Measurements from ENCODE around the gene POLR2L. TPM values are rescaled to one million over a fixed set of nuclear protein-coding genes. Genes with fewer than 3 reads are reported as not detected.

Gene POLR2L
- total RNA-seq, 1 donor from 2014 or later = 46.4 TPM

GRCh38 chr11:804599-804964 lies 37.7 kb downstream of the POLR2L start:
- Histone ChIP-seq H3K27me3 (ENCODE audit: control insufficient read depth in 3 of 3, insufficient read depth in 3 of 3, low read length in 3 of 3) (no peaks in the 10 kb centered on the region), H3K36me3 (ENCODE audit: control insufficient read depth in 3 of 3, insufficient read depth in 3 of 3, low read length in 3 of 3) (peaks cover 9 to 32% (median 17%) of the 10 kb centered on the region in 3 donors), H3K27ac (ENCODE audit: low read depth, low read length) (no peak overlapping the region), H3K9ac (ENCODE audit: low read depth in 1 of 3, low read length in 3 of 3) (peak overlapping the region; percentile 69 to 79 (median 72)), H3K4me3 (ENCODE audit: low read length in 3 of 3) (peak overlapping the region; percentile 68 to 74 (median 73)), H3K4me1 (ENCODE audit: control insufficient read depth in 3 of 3, insufficient read depth in 3 of 3, low read length in 3 of 3) (peaks cover 22 to 34% (median 24%) of the 10 kb centered on the region in 3 donors), H3K9me3 (ENCODE audit: control insufficient read depth in 3 of 3, low read length in 3 of 3) (no peaks in the 10 kb centered on the region)

GRCh38 chr11:803770-804598 lies 38.3 kb downstream of the POLR2L start:
- Histone ChIP-seq H3K27ac (ENCODE audit: low read depth, low read length) (no peak overlapping the region), H3K36me3 (ENCODE audit: control insufficient read depth in 3 of 3, insufficient read depth in 3 of 3, low read length in 3 of 3) (peaks cover 9 to 38% (median 17%) of the 10 kb centered on the region in 3 donors), H3K4me1 (ENCODE audit: control insufficient read depth in 3 of 3, insufficient read depth in 3 of 3, low read length in 3 of 3) (peaks cover 22 to 28% (median 24%) of the 10 kb centered on the region in 3 donors), H3K4me3 (ENCODE audit: low read length in 3 of 3) (peak overlapping the region; percentile 68 to 74 (median 73)), H3K9me3 (ENCODE audit: control insufficient read depth in 3 of 3, low read length in 3 of 3) (no peaks in the 10 kb centered on the region), H3K9ac (ENCODE audit: low read depth in 1 of 3, low read length in 3 of 3) (peak overlapping the region; percentile 69 to 79 (median 72)), H3K27me3 (ENCODE audit: control insufficient read depth in 3 of 3, insufficient read depth in 3 of 3, low read length in 3 of 3) (no peaks in the 10 kb centered on the region)

- Histone ChIP-seq H3K36me3 (ENCODE audit: control insufficient read depth in 3 of 3, insufficient read depth in 3 of 3, low read length in 3 of 3) (peaks cover 9 to 38% (median 17%) of the 10 kb centered on the region in 3 donors), H3K9ac (ENCODE audit: low read depth in 1 of 3, low read length in 3 of 3) (no peak overlapping the region), H3K9me3 (ENCODE audit: control insufficient read depth in 3 of 3, low read length in 3 of 3) (no peaks in the 10 kb centered on the region), H3K27ac (ENCODE audit: low read depth, low read length) (no peak overlapping the region), H3K4me1 (ENCODE audit: control insufficient read depth in 3 of 3, insufficient read depth in 3 of 3, low read length in 3 of 3) (peaks cover 17 to 24% (median 19%) of the 10 kb centered on the region in 3 donors), H3K27me3 (ENCODE audit: control insufficient read depth in 3 of 3, insufficient read depth in 3 of 3, low read length in 3 of 3) (no peaks in the 10 kb centered on the region), H3K4me3 (ENCODE audit: low read length in 3 of 3) (no peak overlapping the region)
Observed at GRCh38 chr11:803467-803742, 38.9 kb downstream of the POLR2L start.

GRCh38 chr11:802693-803466 lies 39.4 kb downstream of the POLR2L start:
- H3K9me3 ChIP-seq (ENCODE audit: control insufficient read depth in 3 of 3, low read length in 3 of 3) = no peaks in the 10 kb centered on the region

GRCh38 chr11:802018-802617 lies 40.2 kb downstream of the POLR2L start:
- no peaks in the 10 kb centered on the region for H3K9me3 ChIP-seq (ENCODE audit: control insufficient read depth in 3 of 3, low read length in 3 of 3)
- peaks cover 9 to 38% (median 17%) of the 10 kb centered on the region in 3 donors for H3K36me3 ChIP-seq (ENCODE audit: control insufficient read depth in 3 of 3, insufficient read depth in 3 of 3, low read length in 3 of 3)
- no peak overlapping the region for H3K4me3 ChIP-seq (ENCODE audit: low read length in 3 of 3)
- H3K27ac ChIP-seq (ENCODE audit: low read depth, low read length) = no peak overlapping the region
- H3K4me1 ChIP-seq (ENCODE audit: control insufficient read depth in 3 of 3, insufficient read depth in 3 of 3, low read length in 3 of 3) = peaks cover 22 to 32% (median 26%) of the 10 kb centered on the region in 3 donors
- H3K27me3 ChIP-seq (ENCODE audit: control insufficient read depth in 3 of 3, insufficient read depth in 3 of 3, low read length in 3 of 3) = peaks cover 0 to 2% (median 0%) of the 10 kb centered on the region in 3 donors
- H3K9ac ChIP-seq (ENCODE audit: low read depth in 1 of 3, low read length in 3 of 3) = no peak overlapping the region

More at GRCh38 chr11:802693-803466, 39.4 kb downstream of the POLR2L start:
- no peak overlapping the region for H3K9ac ChIP-seq (ENCODE audit: low read depth in 1 of 3, low read length in 3 of 3)
- H3K4me3 ChIP-seq (ENCODE audit: low read length in 3 of 3) = no peak overlapping the region
- H3K4me1 ChIP-seq (ENCODE audit: control insufficient read depth in 3 of 3, insufficient read depth in 3 of 3, low read length in 3 of 3) = peaks cover 16 to 24% (median 19%) of the 10 kb centered on the region in 3 donors
- no peak overlapping the region for H3K27ac ChIP-seq (ENCODE audit: low read depth, low read length)
- H3K36me3 ChIP-seq (ENCODE audit: control insufficient read depth in 3 of 3, insufficient read depth in 3 of 3, low read length in 3 of 3) = peaks cover 9 to 38% (median 17%) of the 10 kb centered on the region in 3 donors
- H3K27me3 ChIP-seq (ENCODE audit: control insufficient read depth in 3 of 3, insufficient read depth in 3 of 3, low read length in 3 of 3) = no peaks in the 10 kb centered on the region

- H3K9ac ChIP-seq (ENCODE audit: low read depth in 1 of 3, low read length in 3 of 3) = no peak overlapping the region
- peaks cover 30 to 40% (median 35%) of the 10 kb centered on the region in 3 donors for H3K4me1 ChIP-seq (ENCODE audit: control insufficient read depth in 3 of 3, insufficient read depth in 3 of 3, low read length in 3 of 3)
- no peak overlapping the region for H3K4me3 ChIP-seq (ENCODE audit: low read length in 3 of 3)
- peaks cover 9 to 38% (median 17%) of the 10 kb centered on the region in 3 donors for H3K36me3 ChIP-seq (ENCODE audit: control insufficient read depth in 3 of 3, insufficient read depth in 3 of 3, low read length in 3 of 3)
- H3K27ac ChIP-seq (ENCODE audit: low read depth, low read length) = no peak overlapping the region
- H3K27me3 ChIP-seq (ENCODE audit: control insufficient read depth in 3 of 3, insufficient read depth in 3 of 3, low read length in 3 of 3) = peaks cover 0 to 10% (median 0%) of the 10 kb centered on the region in 3 donors
- H3K9me3 ChIP-seq (ENCODE audit: control insufficient read depth in 3 of 3, low read length in 3 of 3) = no peaks in the 10 kb centered on the region
Observed at GRCh38 chr11:801097-801780, 41.1 kb downstream of the POLR2L start.

GRCh38 chr11:800473-800872 lies 41.9 kb downstream of the POLR2L start:
- H3K4me3 ChIP-seq (ENCODE audit: low read length in 3 of 3) = no peak overlapping the region
- no peak overlapping the region for H3K9ac ChIP-seq (ENCODE audit: low read depth in 1 of 3, low read length in 3 of 3)
- H3K36me3 ChIP-seq (ENCODE audit: control insufficient read depth in 3 of 3, insufficient read depth in 3 of 3, low read length in 3 of 3) = peaks cover 9 to 38% (median 17%) of the 10 kb centered on the region in 3 donors
- H3K9me3 ChIP-seq (ENCODE audit: control insufficient read depth in 3 of 3, low read length in 3 of 3) = no peaks in the 10 kb centered on the region
- peaks cover 0 to 14% (median 4%) of the 10 kb centered on the region in 3 donors for H3K27me3 ChIP-seq (ENCODE audit: control insufficient read depth in 3 of 3, insufficient read depth in 3 of 3, low read length in 3 of 3)
- peaks cover 33 to 45% (median 39%) of the 10 kb centered on the region in 3 donors for H3K4me1 ChIP-seq (ENCODE audit: control insufficient read depth in 3 of 3, insufficient read depth in 3 of 3, low read length in 3 of 3)
- H3K27ac ChIP-seq (ENCODE audit: low read depth, low read length) = no peak overlapping the region

GRCh38 chr11:799641-800316 lies 42.5 kb downstream of the POLR2L start:
- no peaks in the 10 kb centered on the region for H3K9me3 ChIP-seq (ENCODE audit: control insufficient read depth in 3 of 3, low read length in 3 of 3)
- peaks cover 3 to 15% (median 4%) of the 10 kb centered on the region in 3 donors for H3K27me3 ChIP-seq (ENCODE audit: control insufficient read depth in 3 of 3, insufficient read depth in 3 of 3, low read length in 3 of 3)
- H3K27ac ChIP-seq (ENCODE audit: low read depth, low read length) = no peak overlapping the region
- peaks cover 9 to 38% (median 17%) of the 10 kb centered on the region in 3 donors for H3K36me3 ChIP-seq (ENCODE audit: control insufficient read depth in 3 of 3, insufficient read depth in 3 of 3, low read length in 3 of 3)
- no peak overlapping the region for H3K4me3 ChIP-seq (ENCODE audit: low read length in 3 of 3)
- no peak overlapping the region for H3K9ac ChIP-seq (ENCODE audit: low read depth in 1 of 3, low read length in 3 of 3)
- peaks cover 34 to 49% (median 42%) of the 10 kb centered on the region in 3 donors for H3K4me1 ChIP-seq (ENCODE audit: control insufficient read depth in 3 of 3, insufficient read depth in 3 of 3, low read length in 3 of 3)
